Measurements from ENCODE around the gene HOXC10. TPM values are rescaled to one million over a fixed set of nuclear protein-coding genes. Genes with fewer than 3 reads are reported as not detected.
A peak's percentile ranks its signal among the peaks of the same experiment; 100 is the strongest.

Gene HOXC10
- total and polyA plus RNA-seq, 2 experiments from 2014 or later, result 0.23 to 1.7 TPM

- WGBS (ENCODE audit: low lambda C conversion rate, missing lambda C conversion rate), result 14% methylated on average over 26 of the region's 31 CpGs
- Histone ChIP-seq H2AFZ (no peak overlapping the region), H3K27ac (peak overlapping the region; percentile 95), H3K9me3 (ENCODE audit: low read depth) (no peaks in the 10 kb centered on the region), H3K4me3 (no peak overlapping the region), H3K79me2 (no peaks in the 10 kb centered on the region), H3K4me2 (peak overlapping the region; percentile 88), H3K27me3 (peaks cover 90% of the 10 kb centered on the region), H3K9me2 (replicated peaks; ENCODE audit: insufficient read depth) (no peaks in the 10 kb centered on the region), H3K36me3 (replicated peaks; ENCODE audit: insufficient read depth, low read depth) (no peaks in the 10 kb centered on the region), H4K20me1 (ENCODE audit: insufficient read depth, poor library complexity, severe bottlenecking) (no peaks in the 10 kb centered on the region), H3K4me1 (ENCODE audit: insufficient read depth) (peaks cover 37% of the 10 kb centered on the region)
- TF ChIP-seq EZH2phosphoT487 (IDR thresholded peaks at IDR 0.05; ENCODE audit: low read depth, severe bottlenecking, unreplicated experiment), result peak; percentile 32
- no peak for TF ChIP-seq CTCF (IDR thresholded peaks at IDR 0.05; ENCODE audit: poor library complexity)
- no peak for DNase-seq (ENCODE audit: low spot score)
Measured at GRCh38 chr12:53975479-53976152, 9.3 kb upstream of the HOXC10 start.

- Histone ChIP-seq H3K27me3 (peaks cover 90% of the 10 kb centered on the region), H3K79me2 (no peaks in the 10 kb centered on the region), H3K9me2 (replicated peaks; ENCODE audit: insufficient read depth) (no peaks in the 10 kb centered on the region), H3K27ac (peak overlapping the region; percentile 95), H4K20me1 (ENCODE audit: insufficient read depth, poor library complexity, severe bottlenecking) (no peaks in the 10 kb centered on the region), H3K36me3 (replicated peaks; ENCODE audit: insufficient read depth, low read depth) (no peaks in the 10 kb centered on the region), H3K4me2 (peak overlapping the region; percentile 50), H3K9me3 (ENCODE audit: low read depth) (no peaks in the 10 kb centered on the region), H3K4me3 (no peak overlapping the region), H2AFZ (no peak overlapping the region), H3K4me1 (ENCODE audit: insufficient read depth) (peaks cover 37% of the 10 kb centered on the region)
- no peak for TF ChIP-seq CTCF (IDR thresholded peaks at IDR 0.05; ENCODE audit: poor library complexity)
- TF ChIP-seq EZH2phosphoT487 (IDR thresholded peaks at IDR 0.05; ENCODE audit: low read depth, severe bottlenecking, unreplicated experiment), result no peak
- no peak for TF ChIP-seq EZH2 (IDR thresholded peaks at IDR 0.05; ENCODE audit: borderline replicate concordance)
- no peak for DNase-seq (ENCODE audit: low spot score)
- 14% methylated on average over 21 of the region's 21 CpGs for WGBS (ENCODE audit: low lambda C conversion rate, missing lambda C conversion rate)
Measured at GRCh38 chr12:53976172-53976822, 8.6 kb upstream of the HOXC10 start.

- DNase-seq (ENCODE audit: low spot score), result no peak
- Histone ChIP-seq H3K4me1 (ENCODE audit: insufficient read depth) (peaks cover 37% of the 10 kb centered on the region), H3K79me2 (no peaks in the 10 kb centered on the region), H3K9me3 (ENCODE audit: low read depth) (no peaks in the 10 kb centered on the region), H3K36me3 (replicated peaks; ENCODE audit: insufficient read depth, low read depth) (no peaks in the 10 kb centered on the region), H2AFZ (no peak overlapping the region), H3K27me3 (peaks cover 90% of the 10 kb centered on the region), H4K20me1 (ENCODE audit: insufficient read depth, poor library complexity, severe bottlenecking) (no peaks in the 10 kb centered on the region), H3K4me3 (no peak overlapping the region), H3K9me2 (replicated peaks; ENCODE audit: insufficient read depth) (no peaks in the 10 kb centered on the region), H3K27ac (peak overlapping the region; percentile 95), H3K4me2 (peak overlapping the region; percentile 72)
- WGBS (ENCODE audit: low lambda C conversion rate, missing lambda C conversion rate), result 28% methylated on average over 9 of the region's 9 CpGs
- no peak for TF ChIP-seq EZH2phosphoT487 (IDR thresholded peaks at IDR 0.05; ENCODE audit: low read depth, severe bottlenecking, unreplicated experiment)
- TF ChIP-seq EZH2 (IDR thresholded peaks at IDR 0.05; ENCODE audit: borderline replicate concordance), result no peak
- no peak for TF ChIP-seq CTCF (IDR thresholded peaks at IDR 0.05; ENCODE audit: poor library complexity)
Measured at GRCh38 chr12:53976823-53977595, 7.9 kb upstream of the HOXC10 start.

Measured in hepatocyte (in vitro differentiated cells).